Activated T-helper 2 cell treated with anti-CD3 and anti-CD28 coated beads, Interferon-gamma antibody, Interleukin-2, Interleukin-4, amounts not matched to agents 10 μg/mL and 5 μg/mL and 100 μg/mL, durations not matched to agents 14 hours and 24 hours and 36 hours (primary cell): ENCODE measurements around the gene TBC1D17. TPM values are rescaled to one million over a fixed set of nuclear protein-coding genes. Genes with fewer than 3 reads are reported as not detected.

ENCODE experiments used
- DNase-seq: peaks from one replicate; pipeline ENCODE4 v3.0.0; 2021; ENCODE audit warnings: low spot score
- H3K27ac Mint-ChIP-seq: one replicate; pipeline ENCODE4 v1.8.0; 2021; ENCODE audit warnings: mixed read lengths
- H3K27me3 Mint-ChIP-seq: one replicate; pipeline ENCODE4 v1.8.0; 2021; ENCODE audit warnings: low read depth, mixed read lengths
- H3K36me3 Mint-ChIP-seq: one replicate; pipeline ENCODE4 v1.8.0; 2021; ENCODE audit warnings: low read depth, mixed read lengths
- H3K4me1 Mint-ChIP-seq: one replicate; pipeline ENCODE4 v1.8.0; 2021; ENCODE audit warnings: low read depth, mixed read lengths
- H3K4me3 Mint-ChIP-seq: one replicate; pipeline ENCODE4 v1.8.0; 2021; ENCODE audit warnings: low read depth, mild to moderate bottlenecking, moderate library complexity, mixed read lengths
- H3K9me3 Mint-ChIP-seq: one replicate; pipeline ENCODE4 v1.8.0; 2021; ENCODE audit warnings: mixed read lengths
- intact Hi-C: fragments of 100-400 bp; cut with micrococcal nuclease; formaldehyde crosslinking; loops from one replicate; pipeline ENCODE4 v1.15.1; 2023
- total RNA-seq: library from RNA; stranded (reverse); gene quantifications from 2 replicates; pipeline ENCODE4 v1.2.3, GENCODE V29; 2022

Gene TBC1D17
- total RNA-seq = 40.0 and 42.3 TPM in 2 replicates

- Mint-ChIP-seq H3K27me3 (no peaks in the 10 kb centered on the region), H3K36me3 (peaks cover 35% of the 10 kb centered on the region), H3K9me3 (no peaks in the 10 kb centered on the region)
Observed at GRCh38 chr19:49877020-49877878, at the start of gene TBC1D17, which contains the start of gene AKT1S1. Gene TBC1D17, plus strand, starts transcription at chr19:49877702. Its CDS starts 22 bp downstream, at chr19:49877724. Gene AKT1S1, minus strand, starts transcription at chr19:49877355. Its CDS starts 4,060 bp downstream, at chr19:49873295.

GRCh38 chr19:49829200-49829599, 48.3 kb upstream of the TBC1D17 start:
- peaks cover 31% of the 10 kb centered on the region for H3K36me3 Mint-ChIP-seq

More at GRCh38 chr19:49877020-49877878, at the start of gene TBC1D17, which contains the start of gene AKT1S1:
- DNase-seq = peak; percentile 99
- H3K4me3 Mint-ChIP-seq = no peak within 1 kb of the TSS
- intact Hi-C loops = loop anchor here (1.0 to 2.0 kb wide), 9 partner anchors 8 to 381 kb away; partner anchors contain the start of genes ATF5, FUZ, NUP62 and PRR12
- H3K4me1 Mint-ChIP-seq = peaks cover 22% of the 10 kb centered on the region
- no peak within 1 kb of the TSS for H3K27ac Mint-ChIP-seq

DNA sequence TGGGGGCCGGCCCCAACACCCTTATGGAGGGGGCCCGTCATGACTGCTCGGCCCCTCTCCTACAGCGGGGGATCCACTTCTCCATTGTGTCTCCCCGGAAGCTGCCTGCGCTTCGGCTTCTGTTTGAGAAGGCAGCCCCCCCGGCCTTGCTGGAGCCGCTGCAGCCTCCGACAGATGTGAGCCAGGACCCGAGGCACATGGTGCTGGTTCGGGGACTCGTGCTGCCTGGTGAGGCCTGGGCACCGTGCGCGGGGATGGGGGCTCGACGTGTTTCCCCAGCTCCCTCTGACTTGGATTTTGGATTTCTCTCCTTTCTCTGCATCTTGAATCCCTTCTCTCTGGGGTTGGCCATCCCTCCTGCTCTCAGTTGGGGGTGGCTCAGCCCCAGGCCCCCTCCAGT, 47.8 kb upstream of the TBC1D17 start:
- no peak overlapping the region for H3K27ac Mint-ChIP-seq
- no peak overlapping the region for H3K4me3 Mint-ChIP-seq
- no peak for DNase-seq
- H3K9me3 Mint-ChIP-seq = no peaks in the 10 kb centered on the region
- peaks cover 3% of the 10 kb centered on the region for H3K4me1 Mint-ChIP-seq
- H3K36me3 Mint-ChIP-seq = peaks cover 33% of the 10 kb centered on the region
- H3K27me3 Mint-ChIP-seq = no peaks in the 10 kb centered on the region
- intact Hi-C loops = no loop called here

More at GRCh38 chr19:49829200-49829599, 48.3 kb upstream of the TBC1D17 start:
- DNase-seq = no peak
- Mint-ChIP-seq H3K27me3 (no peaks in the 10 kb centered on the region), H3K4me3 (no peak overlapping the region), H3K4me1 (peaks cover 3% of the 10 kb centered on the region), H3K27ac (no peak overlapping the region), H3K9me3 (no peaks in the 10 kb centered on the region)
- intact Hi-C loops = no loop called here

DNA sequence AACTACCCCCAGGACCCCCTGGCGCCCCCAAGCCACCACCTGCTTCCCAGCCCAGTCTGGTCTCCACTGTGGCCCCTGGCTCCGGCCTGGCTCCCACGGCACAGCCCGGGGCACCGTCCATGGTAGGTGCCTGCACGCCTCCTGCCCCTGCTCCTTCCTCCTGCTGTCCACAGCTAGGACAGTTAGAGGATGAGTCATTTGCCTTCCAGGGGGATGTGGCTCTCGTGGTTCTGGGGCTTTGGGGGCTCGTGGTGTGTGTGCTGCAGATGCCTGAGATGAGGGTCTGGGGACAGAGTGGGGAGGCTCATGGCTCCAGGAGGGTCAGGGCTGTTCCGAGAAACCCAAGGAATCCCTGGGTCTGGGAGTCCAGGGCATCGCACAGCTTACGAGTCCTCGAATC, 46.7 kb upstream of the TBC1D17 start:
- intact Hi-C loops = no loop called here
- peaks cover 3% of the 10 kb centered on the region for H3K4me1 Mint-ChIP-seq

GRCh38 chr19:49831592-49831991, 45.9 kb upstream of the TBC1D17 start:
- H3K27me3 Mint-ChIP-seq = no peaks in the 10 kb centered on the region
- H3K4me1 Mint-ChIP-seq = peaks cover 3% of the 10 kb centered on the region
- intact Hi-C loops = no loop called here
- H3K9me3 Mint-ChIP-seq = no peaks in the 10 kb centered on the region
- H3K36me3 Mint-ChIP-seq = peaks cover 36% of the 10 kb centered on the region
- no peak for DNase-seq
- no peak overlapping the region for H3K4me3 Mint-ChIP-seq
- no peak overlapping the region for H3K27ac Mint-ChIP-seq

More for the DNA sequence above, 46.7 kb upstream of the TBC1D17 start:
- H3K4me3 Mint-ChIP-seq = no peak overlapping the region
- H3K27me3 Mint-ChIP-seq = no peaks in the 10 kb centered on the region
- H3K27ac Mint-ChIP-seq = no peak overlapping the region
- peaks cover 38% of the 10 kb centered on the region for H3K36me3 Mint-ChIP-seq
- no peak for DNase-seq
- no peaks in the 10 kb centered on the region for H3K9me3 Mint-ChIP-seq

DNA sequence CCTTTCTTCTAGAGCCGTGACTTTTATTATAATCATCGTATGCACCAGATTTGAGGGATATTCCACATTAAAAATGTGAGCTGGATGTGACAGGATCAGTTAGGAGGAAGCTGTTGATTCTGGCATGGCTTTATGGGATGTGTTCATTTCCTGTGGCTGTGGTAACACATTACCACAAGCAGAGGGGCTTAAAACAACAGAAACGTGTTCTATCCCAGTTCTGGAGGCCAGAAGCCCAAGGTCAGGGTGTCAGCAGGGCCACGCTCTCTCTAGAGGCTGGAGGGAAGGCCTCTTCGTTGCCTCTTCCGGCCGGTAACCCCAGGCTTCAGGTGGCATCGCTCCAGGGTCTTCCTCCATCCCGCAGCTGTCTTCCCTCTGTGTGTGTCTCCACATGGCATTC, 44.9 kb upstream of the TBC1D17 start:
- H3K36me3 Mint-ChIP-seq = peaks cover 32% of the 10 kb centered on the region
- no peaks in the 10 kb centered on the region for H3K27me3 Mint-ChIP-seq
- H3K9me3 Mint-ChIP-seq = no peaks in the 10 kb centered on the region
- peaks cover 3% of the 10 kb centered on the region for H3K4me1 Mint-ChIP-seq
- DNase-seq = no peak
- no peak overlapping the region for H3K4me3 Mint-ChIP-seq
- intact Hi-C loops = no loop called here
- H3K27ac Mint-ChIP-seq = peak overlapping the region; percentile 49

- Mint-ChIP-seq H3K27ac (no peak overlapping the region), H3K36me3 (peaks cover 35% of the 10 kb centered on the region), H3K27me3 (no peaks in the 10 kb centered on the region), H3K4me3 (no peak overlapping the region), H3K4me1 (peaks cover 3% of the 10 kb centered on the region), H3K9me3 (no peaks in the 10 kb centered on the region)
- intact Hi-C loops = no loop called here
- no peak for DNase-seq
Observed at GRCh38 chr19:49833599-49833998, 43.9 kb upstream of the TBC1D17 start.

DNA sequence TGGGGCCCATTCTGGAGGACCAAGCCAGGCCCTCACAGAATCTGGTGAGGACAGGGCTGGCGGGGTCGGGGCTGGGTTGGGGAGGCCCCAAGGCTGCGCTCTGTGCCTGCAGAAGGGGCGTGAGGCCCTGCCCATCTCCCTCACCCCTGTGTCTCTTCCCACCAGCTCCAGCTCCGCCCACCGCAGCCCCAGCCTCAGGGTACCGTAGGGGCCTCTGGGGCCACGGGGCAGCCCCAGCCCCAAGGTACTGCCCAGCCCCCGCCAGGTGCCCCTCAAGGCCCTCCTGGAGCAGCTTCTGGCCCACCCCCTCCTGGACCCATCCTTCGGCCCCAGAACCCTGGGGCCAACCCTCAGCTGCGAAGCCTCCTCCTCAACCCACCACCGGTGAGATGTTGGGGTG, 41.9 kb upstream of the TBC1D17 start:
- H3K4me3 Mint-ChIP-seq = no peak overlapping the region
- no peaks in the 10 kb centered on the region for H3K27me3 Mint-ChIP-seq
- peaks cover 44% of the 10 kb centered on the region for H3K36me3 Mint-ChIP-seq
- no peaks in the 10 kb centered on the region for H3K9me3 Mint-ChIP-seq
- intact Hi-C loops = no loop called here
- H3K27ac Mint-ChIP-seq = no peak overlapping the region
- no peak for DNase-seq
- peaks cover 3% of the 10 kb centered on the region for H3K4me1 Mint-ChIP-seq

GRCh38 chr19:49836176-49837008, 41.1 kb upstream of the TBC1D17 start:
- H3K9me3 Mint-ChIP-seq = no peaks in the 10 kb centered on the region
- no peak overlapping the region for H3K4me3 Mint-ChIP-seq
- peaks cover 3% of the 10 kb centered on the region for H3K4me1 Mint-ChIP-seq
- intact Hi-C loops = no loop called here
- H3K27me3 Mint-ChIP-seq = no peaks in the 10 kb centered on the region
- no peak overlapping the region for H3K27ac Mint-ChIP-seq
- peaks cover 43% of the 10 kb centered on the region for H3K36me3 Mint-ChIP-seq
- DNase-seq = no peak

DNA sequence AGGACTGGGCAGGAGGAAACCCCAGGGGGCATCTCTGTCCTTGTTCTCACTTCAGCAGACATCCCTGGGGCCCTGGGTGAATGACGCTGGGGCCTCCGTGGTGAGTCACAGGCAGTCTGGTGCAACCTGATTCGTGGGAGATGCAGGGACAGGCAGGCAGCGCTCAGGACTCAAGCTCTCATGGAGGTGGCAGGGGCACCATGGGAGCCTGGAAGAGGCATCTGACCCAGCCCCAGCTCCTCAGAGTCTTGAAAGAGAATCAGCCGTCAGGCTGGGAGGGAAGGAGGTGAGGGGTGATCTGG, 40.5 kb upstream of the TBC1D17 start:
- Mint-ChIP-seq H3K4me1 (peaks cover 3% of the 10 kb centered on the region), H3K36me3 (peaks cover 40% of the 10 kb centered on the region), H3K27me3 (no peaks in the 10 kb centered on the region), H3K4me3 (no peak overlapping the region), H3K27ac (no peak overlapping the region), H3K9me3 (no peaks in the 10 kb centered on the region)
- no peak for DNase-seq
- intact Hi-C loops = no loop called here

GRCh38 chr19:49837425-49837824, 40.1 kb upstream of the TBC1D17 start:
- intact Hi-C loops = no loop called here
- Mint-ChIP-seq H3K27ac (no peak overlapping the region), H3K4me3 (no peak overlapping the region), H3K4me1 (peaks cover 2% of the 10 kb centered on the region), H3K36me3 (peaks cover 36% of the 10 kb centered on the region), H3K27me3 (no peaks in the 10 kb centered on the region), H3K9me3 (no peaks in the 10 kb centered on the region)
- DNase-seq = no peak

DNA sequence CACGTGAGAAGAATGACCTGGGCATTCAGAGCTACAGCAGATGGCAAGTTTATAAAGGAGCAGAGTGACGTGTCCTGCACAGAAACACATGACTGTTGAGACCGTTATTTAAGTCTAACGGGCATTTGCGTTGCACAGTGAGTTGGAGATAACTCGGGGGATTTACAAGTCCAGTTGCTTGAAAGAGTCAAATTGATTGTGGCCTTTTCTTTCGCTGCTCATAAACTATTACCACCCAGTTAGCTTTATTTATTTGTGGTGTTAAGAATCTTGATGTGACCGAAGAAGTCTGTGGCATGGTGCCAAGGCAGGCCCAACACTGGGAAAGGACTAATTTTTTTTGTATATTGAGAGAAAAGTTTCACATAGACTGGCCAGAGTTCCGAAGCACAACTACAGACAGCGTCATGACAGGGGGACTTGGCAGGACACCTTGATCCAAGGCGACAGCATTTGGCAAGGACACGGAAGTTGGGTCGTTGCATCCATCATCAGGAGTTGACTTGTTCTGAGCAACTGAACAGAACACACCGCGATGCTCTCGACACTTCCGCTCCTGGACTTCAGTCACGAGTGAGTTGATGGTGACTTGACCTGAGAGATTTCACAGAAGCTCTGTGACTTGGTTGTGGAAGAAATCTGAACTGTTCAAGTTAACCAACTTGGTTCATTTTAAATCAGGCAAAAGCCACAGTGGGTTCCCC, 38.5 kb upstream of the TBC1D17 start:
- no peaks in the 10 kb centered on the region for H3K9me3 Mint-ChIP-seq
- DNase-seq = no peak
- no peak overlapping the region for H3K27ac Mint-ChIP-seq
- H3K36me3 Mint-ChIP-seq = peaks cover 28% of the 10 kb centered on the region
- H3K4me3 Mint-ChIP-seq = no peak overlapping the region
- H3K27me3 Mint-ChIP-seq = no peaks in the 10 kb centered on the region
- H3K4me1 Mint-ChIP-seq = no peaks in the 10 kb centered on the region
- intact Hi-C loops = no loop called here
